NCI-H2107 (cell line): Measurements from ENCODE around the gene VCPKMT.
"Not testable (repeated sequence)": the region's sequence is repeated elsewhere in the genome, so short reads cannot be mapped to it uniquely, and the experiment has no call there.

Experiments used
- DNase-seq: peaks from one replicate; lab custom pipeline; 2025; lab: John Stamatoyannopoulos, UW

The VCPKMT gene

GRCh38 chr14:50092006-50092555 is 24.3 kb downstream of the VCPKMT start:
- no peak for DNase-seq

GRCh38 chr14:50091240-50091913 is 25.0 kb downstream of the VCPKMT start:
- DNase-seq: no peak

DNA sequence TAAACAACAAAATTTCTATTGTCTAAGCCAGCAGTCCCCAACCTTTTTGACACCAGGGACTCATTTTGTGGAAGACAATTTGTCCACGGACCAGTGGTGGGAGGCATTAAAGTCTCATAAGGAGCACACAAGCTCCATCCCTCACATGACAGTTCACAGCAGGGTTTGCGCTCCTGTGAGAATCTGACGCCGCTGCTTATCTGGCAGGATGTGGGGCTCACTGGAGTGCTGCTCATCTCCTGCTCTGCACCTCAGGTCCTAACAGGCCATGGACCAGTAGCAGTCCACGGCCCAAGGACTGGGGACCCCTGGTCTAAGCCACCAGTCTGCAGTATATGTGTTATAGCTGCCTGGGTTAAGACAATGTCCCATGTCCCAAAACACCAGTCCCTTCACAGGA is 27.2 kb downstream of the VCPKMT start:
- no peak for DNase-seq

- no peak for DNase-seq
Measured at GRCh38 chr14:50088731-50089130, 27.6 kb downstream of the VCPKMT start.

DNA sequence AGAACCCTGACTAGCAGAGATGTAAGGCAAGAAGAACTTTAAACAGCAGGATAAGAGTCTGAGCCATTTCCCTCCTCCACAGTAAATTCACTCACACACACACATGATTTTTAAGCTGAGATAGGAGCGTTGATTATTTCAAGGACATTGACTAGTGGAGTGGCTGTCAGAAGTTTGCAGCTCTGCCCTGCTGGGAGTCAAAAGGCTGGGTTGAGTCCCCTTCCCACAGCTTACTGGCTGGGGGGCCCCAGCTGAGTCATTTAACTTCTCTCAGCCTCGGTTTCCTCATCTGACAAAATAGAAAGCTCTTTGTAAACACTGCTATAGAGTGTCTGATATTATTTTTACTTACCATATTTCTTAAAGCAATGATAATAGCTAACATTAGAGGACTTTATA is 28.3 kb downstream of the VCPKMT start:
- no peak for DNase-seq

DNA sequence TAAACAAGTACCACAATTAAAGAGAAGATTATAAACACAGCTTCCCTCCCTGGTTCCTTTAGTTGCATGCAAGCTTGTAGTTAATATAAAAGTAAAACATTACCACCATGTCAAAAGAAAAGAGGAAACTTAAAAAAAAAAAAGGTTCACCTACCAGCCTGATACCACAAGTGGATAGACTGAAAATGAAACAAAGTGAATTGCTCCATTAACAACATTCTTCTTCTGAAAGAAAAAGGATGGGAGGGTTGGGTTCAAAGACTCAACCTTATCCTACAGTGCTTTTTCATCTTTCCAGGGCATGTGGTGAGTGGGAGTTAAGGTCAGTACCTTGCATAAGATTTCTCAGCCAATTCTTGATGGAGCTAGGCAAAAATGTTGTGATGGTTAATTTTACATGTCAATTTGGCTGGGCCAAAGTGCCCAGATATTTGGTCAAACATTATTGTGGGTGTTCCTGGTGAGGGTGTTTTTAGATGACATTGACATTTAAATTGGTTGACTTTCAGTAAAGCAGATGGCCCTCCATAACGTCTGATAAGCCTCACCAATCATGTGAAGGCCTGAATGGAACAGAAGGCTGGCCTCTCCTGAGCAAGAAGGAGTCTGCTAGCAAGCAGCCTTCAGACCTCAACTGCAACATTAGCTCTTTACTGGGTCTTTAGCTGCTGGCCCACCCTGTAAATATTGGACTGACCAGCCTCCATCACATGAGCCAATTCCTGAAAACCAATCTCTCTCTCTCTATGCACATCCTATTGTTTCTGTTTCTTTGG is 28.8 kb downstream of the VCPKMT start:
- DNase-seq: no peak

- no peak for DNase-seq
Measured at GRCh38 chr14:50086321-50086711, 30.1 kb downstream of the VCPKMT start.

GRCh38 chr14:50085570-50086320 is 30.6 kb downstream of the VCPKMT start:
- no peak for DNase-seq

GRCh38 chr14:50084666-50085065 is 31.7 kb downstream of the VCPKMT start:
- DNase-seq: no peak

DNA sequence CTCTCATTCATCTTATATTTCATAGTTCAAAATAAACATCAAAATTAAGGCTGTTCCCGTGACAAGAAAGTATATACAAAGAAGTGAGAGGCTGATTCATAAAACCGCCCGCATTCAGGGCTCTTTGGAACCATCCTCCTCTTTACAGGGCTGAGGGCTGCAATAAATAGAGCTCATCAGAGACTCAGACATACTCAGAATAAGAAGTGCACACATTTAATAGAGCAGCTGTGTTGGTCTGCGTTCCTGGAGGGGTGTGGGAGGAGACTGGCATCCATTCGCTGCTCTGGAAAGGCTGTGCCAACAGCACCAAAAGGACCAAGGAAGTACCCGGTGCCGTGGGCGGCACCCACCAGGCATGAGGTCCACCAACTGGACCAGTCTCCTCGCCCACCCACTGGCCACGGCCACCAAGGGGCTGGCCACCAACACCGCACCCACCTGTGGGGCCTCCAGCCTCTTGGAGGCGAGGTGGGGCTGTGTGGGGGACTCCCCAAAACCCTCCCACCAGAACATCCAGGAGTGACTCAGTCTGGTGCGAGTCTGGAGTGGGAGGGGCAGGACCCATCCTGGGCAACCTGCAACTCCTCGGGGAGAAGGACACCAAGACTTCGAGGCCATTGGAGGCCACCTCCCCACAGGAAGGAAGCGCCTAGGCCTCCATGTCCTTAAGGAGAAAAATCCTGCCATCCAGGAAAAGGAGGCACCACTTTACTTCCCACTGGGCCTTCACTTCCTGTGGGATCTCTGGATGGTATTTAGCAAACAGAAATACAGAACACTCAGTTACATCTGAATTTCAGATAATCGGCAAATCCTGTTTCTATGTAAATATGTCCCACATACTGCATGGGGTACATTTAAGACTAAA is 32.7 kb downstream of the VCPKMT start:
- no peak for DNase-seq

GRCh38 chr14:50082784-50083466 is 33.4 kb downstream of the VCPKMT start:
- no peak for DNase-seq

- no peak for DNase-seq
Measured at GRCh38 chr14:50082308-50082742, 34.0 kb downstream of the VCPKMT start.

- DNase-seq: not testable (repeated sequence)
Measured at GRCh38 chr14:50079103-50079502, 37.3 kb downstream of the VCPKMT start.

DNA sequence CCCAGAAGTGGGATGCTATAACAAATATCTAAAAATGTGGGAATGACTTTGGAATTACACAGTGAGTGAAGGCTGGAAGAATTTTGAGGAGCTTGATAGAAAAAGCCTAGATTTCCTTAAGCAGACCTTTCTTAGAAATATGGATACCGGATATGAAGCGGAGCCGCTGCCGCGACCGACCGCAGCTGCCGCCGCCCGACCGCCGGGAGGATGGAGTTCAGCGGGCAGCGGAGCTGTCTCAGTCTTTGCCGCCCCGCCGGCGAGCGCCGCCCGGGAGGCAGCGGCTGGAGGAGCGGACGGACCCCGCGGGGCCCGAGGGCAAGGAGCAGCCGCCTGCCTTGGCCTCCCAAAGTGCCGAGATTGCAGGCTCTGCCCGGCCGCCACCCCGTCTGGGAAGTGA is 42.7 kb downstream of the VCPKMT start:
- DNase-seq: not testable (repeated sequence)

GRCh38 chr14:50072395-50072794 is 44.0 kb downstream of the VCPKMT start:
- DNase-seq: no peak

DNA sequence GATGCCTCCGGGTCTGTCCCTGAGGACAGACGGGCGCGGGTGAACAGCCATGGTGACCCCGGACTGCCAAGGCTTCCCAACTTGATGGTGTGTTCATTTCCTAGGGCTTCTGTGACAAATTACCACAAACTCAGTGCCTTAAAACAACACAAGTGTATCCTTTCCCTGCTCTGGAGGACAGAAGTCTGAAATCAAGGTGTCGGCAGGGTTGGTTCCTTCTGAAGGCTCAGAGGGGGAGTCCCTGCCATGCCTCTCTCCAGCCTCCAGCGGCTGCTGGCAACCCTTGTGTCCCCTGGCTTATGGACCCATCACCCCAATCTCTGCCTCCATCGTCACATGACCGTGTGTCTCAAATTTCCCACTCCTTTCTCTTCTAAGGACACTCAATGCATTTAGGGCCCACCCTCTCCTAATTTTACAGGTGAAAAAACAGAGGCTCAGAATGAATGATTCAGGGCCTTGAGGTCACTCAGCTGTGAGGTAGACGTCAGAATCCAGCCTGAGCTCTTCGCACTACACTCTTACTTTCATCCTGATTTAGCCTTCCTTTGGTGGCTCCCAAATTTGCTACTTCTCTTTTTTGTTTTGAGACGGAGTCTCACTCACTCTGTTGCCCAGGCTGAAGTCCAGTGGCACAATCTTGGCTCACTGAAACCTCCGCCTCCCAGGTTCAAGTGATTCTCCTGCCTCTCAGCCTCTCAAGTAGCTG is 45.4 kb downstream of the VCPKMT start:
- no peak for DNase-seq

DNA sequence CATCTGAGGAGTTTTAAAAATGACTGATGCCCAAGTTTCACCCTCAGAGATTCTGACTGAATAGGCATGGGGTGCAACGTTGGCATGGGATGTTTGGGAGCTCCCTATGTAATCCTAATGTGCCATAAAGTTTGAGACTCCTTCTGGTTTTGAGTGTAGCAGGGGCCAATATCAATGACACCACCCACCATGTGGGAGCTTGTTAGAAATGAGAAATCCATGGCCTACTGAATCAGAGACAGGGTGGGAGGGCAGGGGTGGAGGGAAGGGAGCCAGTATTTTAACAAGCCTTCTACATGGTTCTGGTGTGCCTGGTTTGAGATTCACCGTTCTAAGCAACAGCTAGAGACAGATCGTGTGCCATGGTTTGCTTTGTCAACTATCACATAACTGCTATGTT is 46.1 kb downstream of the VCPKMT start:
- DNase-seq: no peak

- DNase-seq: no peak
Measured at GRCh38 chr14:50069325-50069724, 47.0 kb downstream of the VCPKMT start.

DNA sequence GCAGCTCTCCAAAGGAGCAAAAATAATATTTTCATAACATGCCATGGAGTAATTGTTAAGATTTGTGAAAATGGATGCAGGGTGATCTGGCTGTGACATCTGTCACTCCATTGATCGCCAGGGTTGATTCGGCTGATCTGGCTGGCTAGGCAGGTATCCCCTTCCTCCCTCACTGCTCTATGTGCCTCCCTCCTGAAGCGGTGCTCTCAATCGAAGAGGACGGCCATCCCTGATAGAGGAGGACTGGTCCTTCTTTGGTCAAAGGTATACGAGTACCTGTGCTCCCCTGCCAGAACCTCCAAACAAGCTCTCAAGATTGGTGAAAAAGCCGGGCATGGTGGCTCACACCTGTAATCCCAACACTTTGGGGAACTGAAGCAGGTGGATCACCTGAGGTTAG is 47.9 kb downstream of the VCPKMT start:
- no peak for DNase-seq

DNA sequence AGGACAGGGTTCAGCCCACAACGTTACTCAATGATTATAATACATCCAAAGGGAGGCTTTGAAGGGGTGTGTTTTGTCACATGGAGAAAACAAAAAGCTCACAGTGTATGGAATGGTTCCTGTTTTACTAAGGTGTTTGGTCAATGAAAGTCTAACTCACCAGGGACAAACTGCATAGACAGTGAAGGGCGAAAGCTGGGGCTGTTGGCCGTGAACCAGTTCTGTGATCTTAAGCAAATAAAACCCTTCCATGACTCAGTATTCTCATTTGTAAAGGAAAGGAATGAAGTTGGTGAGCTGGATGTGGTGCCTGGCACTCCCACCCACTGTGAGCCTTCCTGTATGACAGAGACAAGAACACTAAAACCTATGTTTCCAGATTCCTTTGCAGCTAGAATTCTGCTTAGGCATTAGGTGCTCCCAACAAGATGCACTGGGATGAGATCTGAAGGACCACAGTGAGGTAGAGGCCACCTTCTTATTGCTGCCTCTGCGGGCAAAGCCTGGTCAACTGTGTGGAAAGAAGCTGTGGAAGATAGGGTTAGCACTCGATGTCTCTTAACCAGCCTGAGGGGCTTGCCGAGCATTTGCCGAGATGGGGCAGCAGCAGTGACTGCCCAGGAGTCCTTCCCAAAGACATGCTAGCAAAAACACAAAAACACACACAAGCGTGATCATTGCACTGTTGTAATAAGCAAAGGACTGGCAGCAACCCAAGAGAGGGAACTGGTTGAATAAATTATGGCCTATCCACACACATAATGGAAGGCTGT is 48.5 kb downstream of the VCPKMT start:
- DNase-seq: no peak
